Raji (cell line): ENCODE measurements around the gene FGFRL1.

Experiments
- POLR2A ChIP-seq: IDR thresholded peaks from 2 replicates; pipeline ENCODE4 v1.6.1; 2011; ENCODE audit warnings: low read depth, low read length, control low read depth; ENCODE audit not compliant: insufficient read depth

The FGFRL1 gene

GRCh38 chr4:1043162-1043561 lies 31.7 kb downstream of the FGFRL1 start:
- no peak for TF ChIP-seq POLR2A

- no peak for TF ChIP-seq POLR2A
Measured at GRCh38 chr4:1043651-1044468, 32.4 kb downstream of the FGFRL1 start.

GRCh38 chr4:1044469-1045192 lies 33.2 kb downstream of the FGFRL1 start:
- no peak for TF ChIP-seq POLR2A

- no peak for TF ChIP-seq POLR2A
Measured at GRCh38 chr4:1045193-1045594, 33.8 kb downstream of the FGFRL1 start.

GRCh38 chr4:1045595-1046201 lies 34.3 kb downstream of the FGFRL1 start:
- TF ChIP-seq POLR2A = no peak

GRCh38 chr4:1047106-1047975 lies 35.9 kb downstream of the FGFRL1 start:
- no peak for TF ChIP-seq POLR2A

GRCh38 chr4:1047976-1048772 lies 36.7 kb downstream of the FGFRL1 start:
- TF ChIP-seq POLR2A = no peak

GRCh38 chr4:1048773-1049590 lies 37.6 kb downstream of the FGFRL1 start:
- TF ChIP-seq POLR2A = no peak

- TF ChIP-seq POLR2A = no peak
Measured at GRCh38 chr4:1049591-1049905, 38.1 kb downstream of the FGFRL1 start.

- no peak for TF ChIP-seq POLR2A
Measured at GRCh38 chr4:1050486-1051213, 39.2 kb downstream of the FGFRL1 start.

GRCh38 chr4:1051472-1051871 lies 40.0 kb downstream of the FGFRL1 start:
- no peak for TF ChIP-seq POLR2A

- TF ChIP-seq POLR2A = no peak
Measured at GRCh38 chr4:1052231-1052671, 40.8 kb downstream of the FGFRL1 start.
